Measurements from ENCODE around the gene PRKG1. TPM values are rescaled to one million over a fixed set of nuclear protein-coding genes. Genes with fewer than 3 reads are reported as not detected.

Gene PRKG1
- total RNA-seq, 1 experiment from 2014 or later = 10.4 TPM

DNA sequence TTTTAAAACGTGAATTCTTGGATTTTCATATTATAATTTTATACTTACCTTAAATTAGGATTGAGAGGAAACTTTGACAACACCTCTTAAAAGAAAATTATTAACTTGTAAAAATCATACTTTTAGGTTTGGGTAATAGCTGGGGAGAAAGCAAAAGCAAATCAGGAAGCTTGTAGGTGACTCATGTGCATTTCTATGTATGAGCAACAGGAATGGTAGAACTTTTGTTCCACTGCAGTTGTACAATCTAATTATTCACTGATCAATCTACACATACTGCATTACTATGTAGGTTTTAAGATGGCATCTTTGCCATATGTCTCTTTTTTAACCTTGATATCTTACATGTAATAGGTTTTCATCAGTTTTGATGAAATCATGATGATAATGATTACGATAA lies 223.2 kb downstream of the PRKG1 start:
- Histone ChIP-seq H3T11ph (ENCODE audit: low read length) (no peak overlapping the region), H3K23ac (ENCODE audit: insufficient read length, low read depth, low read length) (no peak overlapping the region), H3K9me3 (ENCODE audit: control insufficient read depth, low read depth, low read length) (no peaks in the 10 kb centered on the region), H4K5ac (ENCODE audit: insufficient read length, low read depth, low read length) (no peak overlapping the region), H4K91ac (ENCODE audit: insufficient read length, low read depth, low read length) (no peak overlapping the region), H3K23me2 (ENCODE audit: insufficient read length, low read depth, low read length, poor library complexity, severe bottlenecking) (no peaks in the 10 kb centered on the region), H3K79me2 (ENCODE audit: insufficient read depth, low read length) (no peaks in the 10 kb centered on the region), H2BK12ac (ENCODE audit: insufficient read length, low read depth, low read length) (no peak overlapping the region), H3K14ac (ENCODE audit: insufficient read depth, low read length) (no peak overlapping the region), H3K56ac (ENCODE audit: insufficient read length, low read depth, low read length) (no peak overlapping the region), H2BK120ac (ENCODE audit: low read depth, low read length, poor library complexity, severe bottlenecking) (no peak overlapping the region), H3K4ac (ENCODE audit: low read depth, low read length) (no peak overlapping the region), H3K4me1 (ENCODE audit: insufficient read depth, low read length) (peaks cover 2% of the 10 kb centered on the region; the same call in 1 of the 2 replicates), H2BK15ac (ENCODE audit: low read depth, low read length) (no peak overlapping the region), H3K27me3 (ENCODE audit: insufficient read depth, low read length) (no peaks in the 10 kb centered on the region), H3K27ac (ENCODE audit: insufficient read length, low read depth, low read length) (no peak overlapping the region), H3K79me1 (ENCODE audit: insufficient read depth, low read depth, low read length, poor library complexity, severe bottlenecking) (no peaks in the 10 kb centered on the region), H4K20me1 (ENCODE audit: control insufficient read depth, insufficient read depth, insufficient read length) (no peaks in the 10 kb centered on the region), H3K4me2 (ENCODE audit: insufficient read depth, insufficient read length, low read length) (no peak overlapping the region), H4K8ac (replicated peaks; ENCODE audit: insufficient read length, low read depth, low read length) (no peak overlapping the region), H3K18ac (ENCODE audit: insufficient read length, low read depth, low read length) (no peak overlapping the region), H2AFZ (ENCODE audit: low read length) (no peak overlapping the region), H2AK5ac (ENCODE audit: insufficient read length, low read length) (no peak overlapping the region), H2BK20ac (ENCODE audit: low read depth, low read length, poor library complexity, severe bottlenecking) (no peak overlapping the region), H2BK5ac (ENCODE audit: insufficient read length, low read length) (no peak overlapping the region), H3K9ac (ENCODE audit: extremely low read depth, insufficient read length, low read length) (no peak overlapping the region)
- peaks cover 8 to 9% of the 10 kb centered on the region in 2 experiments for H3K4me1 Mint-ChIP-seq
- H3K9me3 Mint-ChIP-seq = no peaks in the 10 kb centered on the region
- no peak overlapping the region for H3K27ac Mint-ChIP-seq
- no CpG with 5 or more reads among the region's 2 CpGs for WGBS (ENCODE audit: extremely low coverage, insufficient read length, low lambda C conversion rate)
- H3K36me3 Mint-ChIP-seq (ENCODE audit: insufficient read depth in 1 of 3, low read depth in 3 of 3) = no peaks in the 10 kb centered on the region
- H3K27me3 Mint-ChIP-seq (ENCODE audit: low read depth) = no peaks in the 10 kb centered on the region
- H3K4me3 Mint-ChIP-seq = no peak overlapping the region
- DNase-seq = no peak
- TF ChIP-seq, protein P1, sequence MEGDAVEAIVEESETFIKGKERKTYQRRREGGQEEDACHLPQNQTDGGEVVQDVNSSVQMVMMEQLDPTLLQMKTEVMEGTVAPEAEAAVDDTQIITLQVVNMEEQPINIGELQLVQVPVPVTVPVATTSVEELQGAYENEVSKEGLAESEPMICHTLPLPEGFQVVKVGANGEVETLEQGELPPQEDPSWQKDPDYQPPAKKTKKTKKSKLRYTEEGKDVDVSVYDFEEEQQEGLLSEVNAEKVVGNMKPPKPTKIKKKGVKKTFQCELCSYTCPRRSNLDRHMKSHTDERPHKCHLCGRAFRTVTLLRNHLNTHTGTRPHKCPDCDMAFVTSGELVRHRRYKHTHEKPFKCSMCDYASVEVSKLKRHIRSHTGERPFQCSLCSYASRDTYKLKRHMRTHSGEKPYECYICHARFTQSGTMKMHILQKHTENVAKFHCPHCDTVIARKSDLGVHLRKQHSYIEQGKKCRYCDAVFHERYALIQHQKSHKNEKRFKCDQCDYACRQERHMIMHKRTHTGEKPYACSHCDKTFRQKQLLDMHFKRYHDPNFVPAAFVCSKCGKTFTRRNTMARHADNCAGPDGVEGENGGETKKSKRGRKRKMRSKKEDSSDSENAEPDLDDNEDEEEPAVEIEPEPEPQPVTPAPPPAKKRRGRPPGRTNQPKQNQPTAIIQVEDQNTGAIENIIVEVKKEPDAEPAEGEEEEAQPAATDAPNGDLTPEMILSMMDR (conservative IDR thresholded peaks at IDR 0.05) = no peak

Measured in H9 (cell line).